Measurements from ENCODE around the gene DSEL. TPM values are rescaled to one million over a fixed set of nuclear protein-coding genes. Genes with fewer than 3 reads are reported as not detected.

The DSEL gene
- total and polyA plus RNA-seq, 2 of the 8 experiments (the other 6 are each of a cell fraction or from before 2014, with no cell fraction given): 3.0 to 22.8 TPM

- TF ChIP-seq GTF2F1 (IDR thresholded peaks at IDR 0.05; ENCODE audit: borderline replicate concordance, low read depth, low read length) (no peak), CHD1 (IDR thresholded peaks at IDR 0.05; ENCODE audit: low read depth, low read length) (no peak), ATF2 (IDR thresholded peaks at IDR 0.05; ENCODE audit: low read length) (no peak)
Observed at GRCh38 chr18:67514901-67515540, 1.5 kb downstream of the DSEL start (continued).

Measured in H1 (cell line).